GM12878 (cell line): Measurements from ENCODE around the gene PDE7B. TPM values are rescaled to one million over a fixed set of nuclear protein-coding genes. Genes with fewer than 3 reads are reported as not detected.

Experiments
- ATAC-seq: fragments of 200-7000 bp; cut with Tn5 transposase; 3 replicates; pipeline ENCODE4 v1.9.1; 2020; ENCODE audit warnings: mild to moderate bottlenecking, moderate library complexity
- BruUV-seq: library from RNA; stranded (reverse); fragments of 400-500 nt; replicated peaks from 2 replicates; lab custom pipeline; 2021; lab: Mats Ljungman, UMichigan
- CTCF ChIA-PET: fragments of 300-600 bp; sonication (Branson Sonifier 250); formaldehyde crosslinking; extraction: SDS; loops from one replicate; lab custom pipeline; 2021; ENCODE audit warnings: inconsistent platforms; lab: Yijun Ruan, JAX
- POLR2A ChIA-PET: fragments of 350-600 bp; formaldehyde crosslinking; extraction: SDS; loops from one replicate; lab custom pipeline; 2021; ENCODE audit warnings: inconsistent platforms; lab: Charles Lee
- RAD21 ChIA-PET: fragments of 300-600 bp; sonication (Branson Sonifier 250); formaldehyde crosslinking; loops from one replicate; lab custom pipeline; 2023; ENCODE audit warnings: antibody characterized with exemption; ENCODE audit not compliant: unreplicated experiment; lab: Charles Lee
- SMC1A ChIA-PET: fragments of 300-600 bp; sonication (Branson Sonifier 250); formaldehyde crosslinking; loops from one replicate; lab custom pipeline; 2023; ENCODE audit not compliant: unreplicated experiment, uncharacterized antibody; lab: Charles Lee
- DNase-seq: peaks from one replicate; pipeline ENCODE4 v3.0.0-alpha.2; 2011; ENCODE audit warnings: low read depth, low spot score
- FAIRE-seq: peaks from 3 replicates; lab custom pipeline; 2011; peaks lifted over from hg19 to GRCh38; lab: Jason Lieb, UNC
- H2AFZ ChIP-seq: 2 replicates; pipeline ENCODE4 v1.6.0; 2011; ENCODE audit warnings: low read depth, low read length, control low read depth; ENCODE audit not compliant: control insufficient read depth
- H3K27ac ChIP-seq: 2 replicates; pipeline ENCODE4 v1.5.1; 2011; ENCODE audit warnings: control low read depth; ENCODE audit not compliant: control insufficient read depth, insufficient read depth
- H3K27me3 ChIP-seq, 2 experiments: replicated peaks in 1 of 2; 2 replicates each; pipeline versions ENCODE4 v1.6.0 to v1.6.1; 2011; ENCODE audit warnings: low read length in 1 of 2; ENCODE audit not compliant: control insufficient read depth in 2 of 2, insufficient read depth in 2 of 2
- H3K36me3 ChIP-seq, 2 experiments: 2 replicates each; pipeline ENCODE4 v1.5.1; 2011; ENCODE audit warnings: low read length in 1 of 2; ENCODE audit not compliant: control insufficient read depth in 2 of 2, insufficient read depth in 2 of 2
- H3K4me1 ChIP-seq: 2 replicates; pipeline ENCODE4 v1.6.1; 2011; ENCODE audit warnings: mild to moderate bottlenecking, low read length, moderate library complexity, mixed read lengths; ENCODE audit not compliant: control insufficient read depth, insufficient read depth
- H3K4me2 ChIP-seq: 2 replicates; pipeline ENCODE4 v1.6.0; 2011; ENCODE audit warnings: control low read depth; ENCODE audit not compliant: control insufficient read depth, insufficient read depth
- H3K4me3 ChIP-seq: fragments of 200-600 bp; sonication (generic); 2 replicates; pipeline ENCODE4 v1.5.1; 2016
- H3K79me2 ChIP-seq: 2 replicates; pipeline ENCODE4 v1.6.0; 2011; ENCODE audit warnings: low read length; ENCODE audit not compliant: control insufficient read depth, insufficient read depth
- H3K9ac ChIP-seq: 2 replicates; pipeline ENCODE4 v1.8.0; 2011; ENCODE audit warnings: low read length, control low read depth, mixed read lengths; ENCODE audit not compliant: control insufficient read depth, insufficient read depth
- H3K9me3 ChIP-seq: replicated peaks from 3 replicates; pipeline ENCODE4 v1.5.1; 2011; ENCODE audit warnings: mild to moderate bottlenecking, low read length; ENCODE audit not compliant: control insufficient read depth, insufficient read depth
- H4K20me1 ChIP-seq: 2 replicates; pipeline ENCODE4 v1.6.0; 2011; ENCODE audit not compliant: control insufficient read depth, insufficient read depth
- ATF3 ChIP-seq: IDR thresholded peaks from 2 replicates; pipeline ENCODE4 v1.6.1; 2011; ENCODE audit warnings: low read depth, mild to moderate bottlenecking, low read length, moderate library complexity, borderline replicate concordance; ENCODE audit errors: extremely low read depth
- BACH1 ChIP-seq: fragments of 450-650 bp; IDR thresholded peaks from 2 replicates; pipeline ENCODE4 v1.6.1; 2017; ENCODE audit warnings: mild to moderate bottlenecking, borderline replicate concordance
- ETV6 ChIP-seq, 2 experiments: fragments of 450-650 bp in 1 of 2; IDR thresholded peaks in 1 of 2; conservative IDR thresholded peaks in 1 of 2; 2 replicates each; pipeline ENCODE4 v1.6.1; 2014; ENCODE audit warnings: antibody characterized with exemption in 1 of 2, borderline replicate concordance in 1 of 2, low read depth in 1 of 2, mild to moderate bottlenecking in 1 of 2, moderate library complexity in 1 of 2
- IRF4 ChIP-seq: IDR thresholded peaks from 2 replicates; pipeline ENCODE4 v1.6.1; 2011; ENCODE audit warnings: low read depth, low read length
- PAX8 ChIP-seq: fragments of 450-650 bp; IDR thresholded peaks from 2 replicates; pipeline ENCODE4 v1.6.1; 2017; ENCODE audit warnings: mild to moderate bottlenecking, moderate library complexity
- PML ChIP-seq: IDR thresholded peaks from 2 replicates; pipeline ENCODE4 v1.6.1; 2012; ENCODE audit warnings: low read length, inconsistent platforms
- SPI1 ChIP-seq: IDR thresholded peaks from 2 replicates; pipeline ENCODE4 v1.6.1; 2011; ENCODE audit warnings: low read depth, mild to moderate bottlenecking, low read length, moderate library complexity, borderline replicate concordance; ENCODE audit not compliant: insufficient read depth
- in situ Hi-C: fragments of 300-500 bp; cut with MboI; formaldehyde crosslinking; loops from 9 replicates; pipeline ENCODE4 v1.14.3; 2018; ENCODE audit warnings: mixed read lengths
- intact Hi-C: fragments of 100-400 bp; cut with micrococcal nuclease; formaldehyde crosslinking; loops from one replicate; pipeline ENCODE4 v1.14.2; 2022; ENCODE audit not compliant: unreplicated experiment
- polyA plus RNA-seq, 11 experiments: library from polyadenylated mRNA; depleted of rRNA in 4 of 11; unstranded in 6 of 11; stranded (reverse) in 5 of 11; fragments of >200 nt; fragmentation: Nextera tagmentation in 4 of 11; fragmentation: Illumina TruSeq in 1 of 11; extraction: Ambion mirVana in 4 of 11; extraction: Trizol in 1 of 11; gene quantifications; 1 replicate in 1 of 11; 2 replicates in 10 of 11; pipeline versions ENCODE4 v1.2.1 to v1.2.3, GENCODE V29; 2011 to 2016; ENCODE audit warnings: inconsistent platforms in 2 of 11, missing spikeins in 2 of 11, low read depth in 1 of 11
- total RNA-seq, 4 experiments: library from RNA; depleted of rRNA in 3 of 4; stranded (reverse); fragments of >200 nt in 3 of 4; fragmentation: Illumina TruSeq in 1 of 4; extraction: Trizol in 1 of 4; gene quantifications; 2 replicates each; pipeline versions ENCODE4 v1.2.1 to v1.2.3, GENCODE V29; 2013 to 2021
- TF ChIP-seq, protein P1 (sequence below): fragments of 450-650 bp; IDR thresholded peaks from 2 replicates; pipeline ENCODE4 v1.6.1; 2018; ENCODE audit warnings: mild to moderate bottlenecking, low read depth, moderate library complexity; ENCODE audit not compliant: partially characterized antibody

Gene PDE7B
- total and polyA plus RNA-seq, 10 of the 15 experiments (the other 5 are each of a cell fraction or from before 2014, with no cell fraction given): not detected

DNA sequence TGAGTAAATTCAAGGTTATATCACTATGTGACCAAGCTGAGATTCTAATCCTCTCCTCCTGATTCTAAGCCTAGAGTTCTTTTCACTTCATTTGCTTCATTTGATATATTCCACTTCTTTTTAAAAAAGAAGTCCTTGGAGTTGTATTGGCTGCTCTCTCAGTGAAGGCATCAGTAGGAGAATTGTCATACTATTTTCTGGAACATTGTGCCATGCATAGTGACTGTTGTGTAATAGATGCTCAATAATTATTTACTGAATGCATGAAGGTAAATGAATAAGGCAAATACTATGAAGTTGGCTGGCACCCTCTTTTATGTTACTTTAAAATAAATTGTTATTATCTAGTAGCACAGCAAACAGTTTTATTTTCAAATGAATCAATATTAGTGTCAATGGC lies 209.3 kb downstream of the PDE7B start:
- POLR2A ChIA-PET: no interaction called here
- H3K79me2 ChIP-seq: no peaks in the 10 kb centered on the region
- H3K9ac ChIP-seq: no peak overlapping the region
- no peaks in the 10 kb centered on the region for H3K27me3 ChIP-seq
- in situ Hi-C loops (no loop called here), intact Hi-C loops (no loop called here)
- no peak overlapping the region for H3K27ac ChIP-seq
- H3K4me1 ChIP-seq: no peaks in the 10 kb centered on the region
- no peak overlapping the region for H2AFZ ChIP-seq
- CTCF ChIA-PET: interaction anchor here (0.8 to 1.0 kb wide), 2 partner anchors 10 to 17 kb away, joined by 3 to 6 read pairs; no protein-coding TSS in a partner anchor
- H3K4me2 ChIP-seq: no peak overlapping the region
- no TSS peak for BruUV-seq
- no peak for TF ChIP-seq IRF4
- TF ChIP-seq BACH1: no peak
- TF ChIP-seq SPI1: no peak
- TF ChIP-seq, protein P1, sequence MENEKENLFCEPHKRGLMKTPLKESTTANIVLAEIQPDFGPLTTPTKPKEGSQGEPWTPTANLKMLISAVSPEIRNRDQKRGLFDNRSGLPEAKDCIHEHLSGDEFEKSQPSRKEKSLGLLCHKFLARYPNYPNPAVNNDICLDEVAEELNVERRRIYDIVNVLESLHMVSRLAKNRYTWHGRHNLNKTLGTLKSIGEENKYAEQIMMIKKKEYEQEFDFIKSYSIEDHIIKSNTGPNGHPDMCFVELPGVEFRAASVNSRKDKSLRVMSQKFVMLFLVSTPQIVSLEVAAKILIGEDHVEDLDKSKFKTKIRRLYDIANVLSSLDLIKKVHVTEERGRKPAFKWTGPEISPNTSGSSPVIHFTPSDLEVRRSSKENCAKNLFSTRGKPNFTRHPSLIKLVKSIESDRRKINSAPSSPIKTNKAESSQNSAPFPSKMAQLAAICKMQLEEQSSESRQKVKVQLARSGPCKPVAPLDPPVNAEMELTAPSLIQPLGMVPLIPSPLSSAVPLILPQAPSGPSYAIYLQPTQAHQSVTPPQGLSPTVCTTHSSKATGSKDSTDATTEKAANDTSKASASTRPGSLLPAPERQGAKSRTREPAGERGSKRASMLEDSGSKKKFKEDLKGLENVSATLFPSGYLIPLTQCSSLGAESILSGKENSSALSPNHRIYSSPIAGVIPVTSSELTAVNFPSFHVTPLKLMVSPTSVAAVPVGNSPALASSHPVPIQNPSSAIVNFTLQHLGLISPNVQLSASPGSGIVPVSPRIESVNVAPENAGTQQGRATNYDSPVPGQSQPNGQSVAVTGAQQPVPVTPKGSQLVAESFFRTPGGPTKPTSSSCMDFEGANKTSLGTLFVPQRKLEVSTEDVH: no peak
- no peak for TF ChIP-seq ATF3
- TF ChIP-seq PML: no peak
- no peak for TF ChIP-seq PAX8
- no peak for TF ChIP-seq ETV6 (conservative IDR thresholded peaks at IDR 0.05 in 1 of 2, IDR thresholded peaks at IDR 0.05 in 1 of 2; ENCODE audit: borderline replicate concordance in 1 of 2, low read depth in 1 of 2)
- TF ChIP-seq, all 136 proteins: peak for 0
- DNase-seq (no peak), FAIRE-seq (no peak), ATAC-seq (no peak)
- Histone ChIP-seq H3K4me3 (no peak overlapping the region), H4K20me1 (no peaks in the 10 kb centered on the region), H3K36me3 (no peaks in the 10 kb centered on the region), H3K9me3 (no peaks in the 10 kb centered on the region)
- SMC1A ChIA-PET: interaction anchor here (1.6 kb wide), 1 partner anchor 11 kb away, joined by 5 read pairs; no protein-coding TSS in a partner anchor
- RAD21 ChIA-PET: no interaction called here
